H1 (cell line): ENCODE measurements around the gene TINAGL1. TPM values are rescaled to one million over a fixed set of nuclear protein-coding genes. Genes with fewer than 3 reads are reported as not detected.

Source experiments
- POLR2A ChIP-seq, 2 experiments: IDR thresholded peaks; 1 replicate in 1 of 2; 2 replicates in 1 of 2; pipeline ENCODE4 v1.6.1; 2011; ENCODE audit warnings: low read depth in 2 of 2, low read length in 2 of 2, mild to moderate bottlenecking in 2 of 2; ENCODE audit errors: control extremely low read depth in 1 of 2
- SRF ChIP-seq: IDR thresholded peaks from 2 replicates; pipeline ENCODE4 v1.6.1; 2011; ENCODE audit warnings: mild to moderate bottlenecking, low read depth, low read length, moderate library complexity
- polyA plus RNA-seq, 7 experiments: library from polyadenylated mRNA; depleted of rRNA in 3 of 7; stranded (reverse) in 5 of 7; unstranded in 2 of 7; fragments of >200 nt in 5 of 7; fragments of 200-250 nt in 2 of 7; gene quantifications; 1 replicate in 5 of 7; 2 replicates in 1 of 7; 4 replicates in 1 of 7; pipeline versions ENCODE4 v1.2.1 to v1.2.3, GENCODE V29; 2011 to 2013; ENCODE audit warnings: missing spikeins in 2 of 7, mixed read lengths in 2 of 7
- total RNA-seq: library from RNA; stranded (reverse); fragmentation: NEBNext Ultra II Directional; extraction: Animal tissue kit (Norgen Biotek cat#: 25700); gene quantifications from 2 replicates; pipeline ENCODE4 v1.2.1, GENCODE V29; 2021

TINAGL1 gene
- total and polyA plus RNA-seq, 2 of the 8 experiments (the other 6 are each of a cell fraction or from before 2014, with no cell fraction given): 11.2 to 21.7 TPM

DNA sequence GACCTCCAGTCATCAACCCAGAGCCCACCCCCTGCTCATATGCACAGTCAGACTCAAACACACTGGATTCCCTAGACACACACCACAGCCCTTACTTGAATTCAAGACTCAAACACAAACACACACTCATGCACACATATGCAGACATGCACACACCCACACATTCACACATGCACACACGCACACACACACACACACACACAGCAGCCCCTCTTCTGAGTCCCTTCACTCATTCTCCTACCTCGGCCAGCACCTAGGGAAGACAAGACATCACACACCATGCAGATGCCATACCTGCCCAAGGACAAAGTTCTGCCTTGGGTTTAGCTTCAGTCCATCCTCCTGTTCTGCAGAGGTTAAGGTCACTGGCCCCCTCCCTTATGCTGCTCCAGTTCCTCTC is 39.6 kb downstream of the TINAGL1 start (continued):
- TF ChIP-seq SRF: no peak
- no peak for TF ChIP-seq POLR2A (IDR thresholded peaks at IDR 0.05; ENCODE audit: control extremely low read depth in 1 of 2, low read depth in 2 of 2, low read length in 2 of 2)
